ENCODE data around the gene BCL6.

GRCh38 chr3:187719628-187720336 lies 25.5 kb downstream of the BCL6 start:
- TF ChIP-seq POLR2A (IDR thresholded peaks at IDR 0.05; ENCODE audit: low read length) (no peak), GATA1 (IDR thresholded peaks at IDR 0.05; ENCODE audit: low read depth, low read length) (no peak)

All from erythroblast (primary cell).